Inflammatory macrophage (primary cell): Measurements from ENCODE around the gene CARMIL3.

Experiments
- DNase-seq, 2 donors: peaks; one replicate each; pipeline ENCODE4 v3.0.0-alpha.2; 2020 to 2022

CARMIL3 gene

DNA sequence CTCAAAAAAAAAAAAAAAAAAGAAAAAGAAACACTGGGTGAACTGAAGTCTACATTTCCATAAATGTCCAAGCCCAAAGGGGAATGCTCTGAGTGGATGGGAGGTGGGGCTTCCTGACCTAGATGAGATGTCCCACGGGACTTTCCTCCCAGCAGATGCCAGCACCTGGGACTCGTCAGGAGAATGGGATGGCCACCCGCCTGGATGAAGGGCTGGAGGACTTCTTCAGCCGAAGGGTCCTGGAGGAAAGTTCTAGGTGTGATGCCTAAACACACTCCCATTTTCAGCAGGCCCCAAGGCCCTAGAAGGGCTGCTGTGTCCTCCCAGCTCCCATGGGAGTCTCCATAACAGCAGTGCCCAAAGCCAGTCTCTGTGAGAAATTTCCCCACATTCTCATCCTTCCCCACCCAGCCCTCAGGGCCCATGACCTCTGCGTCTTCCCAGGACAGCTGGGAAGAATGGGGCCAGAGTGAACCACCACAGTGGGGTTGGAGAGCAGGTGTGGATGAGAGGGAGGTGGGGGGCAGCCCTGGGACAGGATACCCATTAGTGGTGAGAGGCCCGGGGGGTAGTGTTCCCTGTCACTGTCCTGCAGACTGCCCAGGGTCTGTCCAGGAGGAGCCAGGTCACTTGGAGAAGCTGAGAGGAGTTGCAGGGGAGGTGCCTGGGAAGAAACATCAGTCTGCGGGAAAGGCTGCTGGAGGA is 12.4 kb downstream of the CARMIL3 start:
- no peak for DNase-seq

GRCh38 chr14:24064856-24065255 is 13.0 kb downstream of the CARMIL3 start:
- DNase-seq: no peak

DNA sequence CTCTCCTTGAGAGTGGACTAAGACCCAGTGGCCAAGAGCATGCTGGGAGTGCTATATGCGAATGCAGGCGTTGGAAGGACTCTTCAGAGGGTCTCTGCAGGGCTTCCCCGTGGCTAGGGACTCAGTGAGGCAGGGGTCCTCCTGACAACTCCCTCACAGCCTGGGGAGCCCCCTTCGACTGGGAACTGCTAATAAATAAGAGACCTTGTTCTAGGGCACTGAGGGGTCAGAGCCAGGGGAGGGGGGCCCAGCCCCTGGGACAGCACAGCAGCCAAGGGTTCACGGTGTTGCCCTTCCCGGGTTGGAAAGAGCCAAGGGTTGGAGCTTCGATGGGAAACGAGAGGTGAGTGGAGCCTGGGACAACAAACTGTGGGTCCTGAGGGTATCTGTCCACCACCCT is 13.6 kb downstream of the CARMIL3 start:
- no peak for DNase-seq

DNA sequence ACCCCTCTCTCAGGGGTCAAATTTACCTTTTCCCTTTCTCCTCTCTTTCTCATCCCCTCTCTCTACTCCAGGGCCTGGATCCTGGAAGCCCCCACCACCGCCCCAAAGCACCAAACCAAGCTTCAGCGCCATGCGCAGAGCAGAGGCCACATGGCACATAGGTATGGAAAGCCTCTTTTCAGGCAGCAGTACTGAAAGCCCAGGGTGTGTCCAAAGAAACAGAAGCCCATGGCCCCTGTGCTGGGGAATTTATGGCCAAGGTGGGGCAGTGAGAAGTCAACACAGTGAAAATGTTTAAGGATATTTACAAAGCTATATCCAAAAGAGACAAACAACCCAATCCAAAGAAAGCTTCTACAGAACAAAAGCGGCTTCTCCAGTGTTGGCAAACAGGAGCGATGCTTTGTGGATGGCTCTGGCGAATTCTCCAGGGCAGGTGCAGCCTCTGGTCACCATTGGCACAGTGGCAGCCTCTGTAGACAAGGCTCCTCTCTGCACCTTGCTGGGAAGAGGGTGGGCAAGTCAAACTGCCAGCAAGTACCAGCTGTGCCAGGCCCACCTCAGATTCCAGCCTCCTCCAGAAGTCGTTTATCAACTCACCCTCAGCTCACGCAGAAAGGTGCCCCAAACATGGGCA is 14.8 kb downstream of the CARMIL3 start:
- DNase-seq: no peak

DNA sequence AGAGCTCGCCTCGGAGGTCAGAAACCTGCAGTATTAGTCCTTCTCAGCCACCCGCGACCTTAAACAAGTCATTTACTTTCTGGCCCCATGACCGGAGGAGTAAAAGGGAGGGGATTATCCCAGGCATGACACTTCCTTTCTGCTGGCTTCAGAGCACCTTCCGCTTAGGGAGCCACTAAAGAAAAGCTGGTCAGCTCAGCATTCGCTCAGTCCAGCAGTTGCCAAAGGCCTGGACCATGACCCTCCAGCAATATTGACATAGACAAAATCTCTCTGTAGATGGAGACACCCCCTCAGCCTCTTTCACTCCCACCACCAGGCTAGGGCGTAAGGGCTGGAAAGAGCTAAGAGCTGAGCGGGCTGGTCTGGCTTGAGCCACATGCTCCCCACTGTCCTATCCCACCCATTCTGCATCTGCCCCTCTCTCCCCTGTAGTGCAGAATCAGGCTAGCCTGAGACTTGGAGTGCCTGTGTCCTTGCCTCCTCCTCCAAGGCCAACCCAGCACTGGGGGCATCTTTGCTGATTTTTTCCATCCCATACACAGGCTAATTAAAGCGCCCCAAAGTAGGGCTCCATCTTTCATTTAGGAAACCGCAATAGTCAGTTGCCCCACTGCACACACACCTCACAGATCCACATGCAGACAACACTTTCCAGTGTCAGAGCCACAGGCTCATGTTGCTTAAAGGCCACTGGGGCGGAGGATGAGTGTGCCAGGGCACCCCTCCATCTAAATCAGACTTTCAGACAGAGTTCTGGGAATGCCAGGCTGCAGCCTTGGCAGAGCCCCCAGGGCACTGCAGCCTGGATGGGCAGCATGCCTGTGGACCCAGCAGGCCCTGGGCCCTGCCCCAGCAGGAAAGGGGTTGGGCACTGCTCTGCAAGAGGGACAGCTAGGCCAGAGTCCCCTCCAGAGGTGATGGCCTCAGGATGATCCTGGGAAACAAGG is 15.6 kb downstream of the CARMIL3 start:
- DNase-seq: no peak

GRCh38 chr14:24068711-24069410 is 17.1 kb downstream of the CARMIL3 start:
- no peak for DNase-seq

- no peak for DNase-seq
Observed at GRCh38 chr14:24069411-24069735, 17.6 kb downstream of the CARMIL3 start.

DNA sequence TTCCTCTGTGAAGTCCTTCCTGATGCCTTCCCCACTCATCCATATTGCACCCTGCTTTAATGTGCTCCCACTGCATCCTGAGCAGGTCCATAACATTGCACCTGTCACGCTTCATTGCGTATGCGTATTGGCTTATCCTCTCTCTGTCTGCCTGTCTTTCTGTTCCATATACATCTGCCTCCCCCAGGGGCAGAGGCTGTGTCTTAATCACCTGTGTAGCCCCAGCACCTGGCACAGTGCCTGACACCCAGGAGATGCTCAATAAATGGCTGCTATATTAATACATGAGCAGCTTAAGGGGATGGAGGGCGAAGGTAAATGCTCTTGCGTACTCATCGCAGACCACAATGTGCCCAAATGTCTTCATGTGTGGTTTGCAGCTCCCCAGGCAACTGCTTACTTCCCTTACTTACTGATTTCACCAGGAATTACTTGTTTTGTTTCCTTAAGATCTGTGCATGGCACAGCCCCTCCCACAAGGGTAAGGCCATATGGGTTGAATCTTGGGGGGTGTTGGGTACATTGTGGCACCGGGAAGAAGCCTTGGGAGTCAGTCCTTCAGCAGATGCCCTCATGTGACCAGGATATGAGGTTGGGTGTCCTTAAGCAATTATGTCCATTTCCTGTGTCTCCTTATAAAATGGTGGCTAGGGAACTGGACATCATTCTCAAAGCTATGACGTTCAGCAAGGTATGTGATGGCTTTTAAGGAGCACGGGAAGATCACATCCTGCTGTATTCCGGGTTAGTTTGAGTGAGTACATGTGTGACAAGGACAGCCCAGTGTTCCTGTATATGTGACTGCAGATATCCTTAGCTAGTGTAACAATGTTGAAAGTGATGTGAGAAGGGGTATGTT is 18.7 kb downstream of the CARMIL3 start:
- DNase-seq: peak in 1 of 2 donors; percentile 14

DNA sequence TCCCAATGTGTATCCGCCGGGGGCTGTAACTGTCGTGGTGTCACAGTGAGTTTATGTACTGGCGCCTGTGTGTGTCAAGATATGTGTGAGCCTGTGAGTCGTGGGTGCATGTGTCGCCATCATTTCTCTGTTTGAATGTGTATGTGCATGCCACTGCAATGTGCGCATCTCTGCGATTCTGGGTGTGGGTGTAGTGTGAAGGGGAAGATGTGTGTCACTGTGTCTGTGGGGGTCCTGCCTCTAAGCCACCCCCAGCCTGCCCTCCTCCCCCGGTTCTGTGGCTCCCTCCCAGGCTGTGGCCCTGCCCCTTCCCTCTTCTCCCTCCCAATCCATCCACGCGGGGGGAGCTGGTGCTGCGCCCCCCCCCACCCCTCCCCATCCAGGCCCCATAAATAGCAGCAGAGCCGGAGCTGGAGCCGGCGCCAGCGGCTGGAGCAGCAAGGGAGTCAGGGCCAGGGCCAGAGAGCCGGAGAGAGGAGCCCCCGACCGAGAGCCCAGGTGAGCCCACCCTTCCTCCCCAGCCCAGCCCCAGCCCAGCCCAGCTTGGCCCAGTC is 19.4 kb downstream of the CARMIL3 start, which contains the start of gene CPNE6:
Gene CPNE6, plus strand, starts transcription at position 419 of the 554 bp plus-strand sequence. CDS start 1,375 bp downstream, outside the sequence.
- peak; percentile 9 to 47 for DNase-seq

DNA sequence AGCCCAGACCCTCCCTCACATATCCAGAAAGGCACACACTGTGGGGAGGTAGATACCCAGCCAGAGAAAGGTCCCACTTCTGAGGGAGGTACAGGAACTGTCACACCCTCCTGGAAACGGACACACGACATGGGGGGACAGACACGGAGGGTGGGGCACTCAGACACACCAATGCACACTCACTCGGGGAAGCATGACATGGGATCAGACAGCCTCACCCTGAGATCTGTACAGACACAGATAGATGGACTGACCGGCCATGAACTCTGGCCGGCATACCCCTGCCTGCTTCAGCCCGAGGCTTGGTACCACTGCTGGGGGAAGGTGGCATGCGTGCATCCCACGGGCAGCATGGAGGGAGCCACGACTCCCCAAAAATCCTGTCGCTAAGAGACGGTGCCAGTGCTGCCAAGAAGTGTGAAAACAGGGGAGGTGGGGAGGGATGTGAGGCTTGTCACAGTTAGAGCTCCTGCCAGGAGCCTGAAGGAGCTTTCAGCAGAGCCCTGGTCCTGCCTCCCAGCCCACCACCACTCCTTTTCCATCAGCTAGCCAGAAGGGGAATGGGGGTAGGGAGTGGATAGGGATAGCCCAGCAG is 20.1 kb downstream of the CARMIL3 start:
- no peak for DNase-seq

DNA sequence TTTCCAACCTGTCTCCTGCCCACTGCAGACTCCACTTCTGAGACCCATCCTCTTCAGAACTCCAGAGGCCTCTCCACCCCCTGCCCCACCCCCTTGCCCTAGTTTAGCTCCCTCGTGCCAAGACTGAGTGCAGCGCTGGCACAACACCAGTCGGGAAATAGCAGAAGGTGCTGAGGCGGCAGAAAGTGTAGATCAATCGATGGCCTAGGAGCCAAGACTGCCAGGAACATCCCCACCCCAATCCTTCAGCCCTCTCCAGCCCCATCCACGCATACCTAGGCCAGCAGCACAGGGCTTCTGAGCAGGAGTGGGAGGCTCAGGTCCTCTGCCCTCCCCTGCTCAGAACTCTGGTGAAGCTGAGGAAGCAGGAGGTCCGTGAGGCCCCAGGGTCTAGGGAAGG is 20.6 kb downstream of the CARMIL3 start:
- DNase-seq: no peak

DNA sequence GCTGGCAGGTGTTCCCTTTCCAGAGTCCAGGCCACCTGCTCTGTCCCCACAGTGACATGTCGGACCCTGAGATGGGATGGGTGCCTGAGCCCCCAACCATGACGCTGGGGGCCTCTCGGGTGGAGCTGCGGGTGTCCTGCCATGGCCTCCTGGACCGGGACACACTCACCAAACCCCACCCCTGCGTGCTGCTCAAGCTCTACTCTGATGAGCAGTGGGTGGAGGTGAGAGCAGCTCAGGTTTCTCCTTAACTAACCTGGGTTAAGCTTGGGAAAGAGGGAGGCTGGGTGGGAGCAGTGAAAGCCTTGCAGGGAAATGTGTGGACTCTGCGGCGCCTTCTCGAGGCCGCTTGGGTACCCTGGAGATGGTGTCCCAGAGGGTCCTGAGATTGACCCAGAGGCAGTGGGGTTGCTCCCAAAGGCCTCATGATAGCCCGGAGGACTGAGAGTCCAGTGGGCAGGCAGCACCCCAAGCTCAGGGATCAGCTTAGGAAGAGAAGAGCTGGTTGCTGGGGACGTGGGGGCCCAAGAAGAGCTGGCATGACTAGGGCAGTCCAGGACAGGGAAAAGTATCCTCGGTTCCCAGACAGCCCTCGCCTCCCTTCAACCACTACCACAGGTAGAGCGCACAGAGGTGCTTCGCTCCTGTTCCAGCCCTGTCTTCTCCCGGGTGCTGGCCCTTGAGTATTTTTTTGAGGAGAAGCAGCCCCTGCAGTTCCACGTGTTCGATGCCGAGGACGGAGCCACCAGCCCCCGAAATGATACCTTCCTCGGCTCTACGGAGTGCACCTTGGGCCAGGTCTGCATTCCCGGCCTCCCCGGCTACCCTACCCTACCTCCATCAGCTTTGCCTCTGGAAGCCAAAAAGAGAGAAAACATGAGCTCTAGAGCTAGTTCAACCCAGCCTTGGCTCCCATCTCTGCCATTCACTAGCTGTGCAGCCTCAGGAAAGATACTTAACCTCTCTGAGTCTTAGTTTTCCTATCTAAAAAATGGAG is 21.4 kb downstream of the CARMIL3 start:
- DNase-seq: no peak

DNA sequence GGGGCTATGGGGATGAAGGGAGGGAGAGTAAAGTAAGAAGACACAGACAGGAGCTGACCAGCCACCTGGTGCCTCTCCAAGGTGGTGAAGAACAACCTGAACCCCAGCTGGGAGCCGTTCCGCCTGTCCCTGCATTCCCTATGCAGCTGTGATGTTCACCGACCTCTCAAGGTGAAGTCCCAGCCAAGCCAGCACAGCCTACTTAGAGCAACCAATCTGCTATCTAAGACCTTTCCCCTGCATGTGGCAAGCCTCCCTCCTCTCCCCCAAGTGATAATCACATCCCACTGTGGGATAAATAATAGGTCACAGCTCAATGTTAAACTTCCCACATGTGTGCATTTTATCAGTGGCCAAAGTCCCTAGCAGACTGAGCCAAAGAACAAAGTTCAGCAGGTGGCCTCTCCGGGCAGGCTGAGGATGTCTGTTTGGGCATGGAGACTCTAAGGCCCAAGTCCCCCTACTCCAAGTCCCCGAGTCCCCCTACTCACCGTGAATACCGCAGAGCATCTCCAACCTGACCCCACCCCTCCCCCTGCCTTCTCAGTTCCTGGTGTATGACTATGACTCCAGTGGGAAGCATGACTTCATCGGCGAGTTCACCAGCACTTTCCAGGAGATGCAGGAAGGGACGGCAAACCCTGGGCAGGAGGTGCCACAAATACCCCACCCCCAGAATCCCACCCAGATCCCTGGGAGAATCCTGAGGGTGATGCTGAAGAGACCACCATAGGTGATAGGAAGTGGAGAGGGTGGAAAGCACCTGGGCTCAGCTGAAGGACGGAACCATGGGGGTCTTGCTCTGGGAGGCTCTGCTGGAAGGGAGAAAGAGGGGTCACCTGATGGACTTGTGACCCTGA is 23.0 kb downstream of the CARMIL3 start:
- peak in 1 of 2 donors; percentile 8 for DNase-seq

DNA sequence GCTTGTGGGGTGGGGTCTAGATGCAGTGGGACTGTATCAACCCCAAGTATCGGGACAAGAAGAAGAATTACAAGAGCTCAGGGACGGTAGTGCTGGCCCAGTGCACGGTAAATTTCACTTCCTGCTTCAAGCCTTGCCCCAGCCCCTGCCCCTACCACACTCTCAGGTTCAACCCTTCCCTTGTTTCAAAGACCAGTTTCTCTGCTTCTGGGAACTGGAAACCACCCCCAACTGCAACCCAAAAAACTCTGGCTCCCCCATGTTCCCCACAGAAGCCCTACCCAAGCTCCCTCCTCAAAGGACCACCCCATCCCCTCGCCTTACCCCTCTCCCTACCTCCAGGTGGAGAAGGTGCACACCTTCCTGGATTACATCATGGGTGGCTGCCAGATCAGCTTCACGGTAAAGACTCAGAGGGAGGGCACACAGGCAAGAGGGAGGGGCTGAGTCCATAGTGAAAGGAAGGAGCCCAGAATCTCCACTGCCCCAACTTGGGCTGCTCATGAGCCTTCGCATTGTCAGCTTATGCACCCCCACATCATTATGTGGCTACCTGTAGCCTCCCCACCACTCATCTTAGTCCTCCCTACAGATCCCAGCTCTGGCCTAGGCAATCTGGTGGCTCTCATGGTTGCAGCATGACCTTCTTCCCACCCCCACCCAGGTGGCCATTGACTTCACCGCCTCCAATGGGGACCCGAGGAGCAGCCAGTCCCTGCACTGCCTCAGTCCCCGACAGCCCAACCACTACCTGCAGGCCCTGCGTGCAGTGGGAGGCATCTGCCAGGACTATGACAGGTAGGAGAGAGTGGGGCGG is 23.9 kb downstream of the CARMIL3 start:
- no peak for DNase-seq

- DNase-seq: no peak
Observed at GRCh38 chr14:24076302-24076601, 24.4 kb downstream of the CARMIL3 start.

DNA sequence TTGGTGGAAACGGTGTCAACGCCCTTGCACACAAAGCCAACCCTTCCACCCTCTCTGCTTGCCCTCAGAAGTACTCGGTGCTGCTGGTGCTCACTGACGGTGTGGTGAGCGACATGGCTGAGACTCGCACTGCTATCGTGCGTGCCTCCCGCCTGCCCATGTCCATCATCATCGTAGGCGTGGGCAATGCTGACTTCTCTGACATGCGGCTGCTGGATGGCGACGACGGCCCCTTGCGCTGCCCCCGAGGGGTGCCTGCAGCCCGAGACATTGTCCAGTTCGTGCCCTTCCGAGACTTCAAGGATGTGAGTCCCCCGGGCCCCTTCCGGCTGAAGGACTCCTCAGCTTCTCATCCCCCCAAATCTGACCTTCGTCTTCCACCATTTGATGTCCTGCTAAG is 25.3 kb downstream of the CARMIL3 start:
- DNase-seq: no peak

- no peak for DNase-seq
Observed at GRCh38 chr14:24078146-24078545, 26.3 kb downstream of the CARMIL3 start.
